Choroid plexus epithelial cell (primary cell): Measurements from ENCODE around the gene AGTRAP.

Source experiments
- DNase-seq: peaks from one replicate; pipeline ENCODE4 v3.0.0-alpha.2; 2010; ENCODE audit warnings: low read depth
- H3K4me3 ChIP-seq: 2 replicates; pipeline ENCODE4 v1.5.1; 2011; ENCODE audit warnings: low read depth, mild to moderate bottlenecking, control low read depth, low read length, moderate library complexity
- CTCF ChIP-seq: conservative IDR thresholded peaks from 2 replicates; pipeline ENCODE4 v1.5.1; 2011; ENCODE audit warnings: low read depth, mild to moderate bottlenecking, control low read depth, inconsistent platforms, low read length, moderate library complexity

Gene AGTRAP

DNA sequence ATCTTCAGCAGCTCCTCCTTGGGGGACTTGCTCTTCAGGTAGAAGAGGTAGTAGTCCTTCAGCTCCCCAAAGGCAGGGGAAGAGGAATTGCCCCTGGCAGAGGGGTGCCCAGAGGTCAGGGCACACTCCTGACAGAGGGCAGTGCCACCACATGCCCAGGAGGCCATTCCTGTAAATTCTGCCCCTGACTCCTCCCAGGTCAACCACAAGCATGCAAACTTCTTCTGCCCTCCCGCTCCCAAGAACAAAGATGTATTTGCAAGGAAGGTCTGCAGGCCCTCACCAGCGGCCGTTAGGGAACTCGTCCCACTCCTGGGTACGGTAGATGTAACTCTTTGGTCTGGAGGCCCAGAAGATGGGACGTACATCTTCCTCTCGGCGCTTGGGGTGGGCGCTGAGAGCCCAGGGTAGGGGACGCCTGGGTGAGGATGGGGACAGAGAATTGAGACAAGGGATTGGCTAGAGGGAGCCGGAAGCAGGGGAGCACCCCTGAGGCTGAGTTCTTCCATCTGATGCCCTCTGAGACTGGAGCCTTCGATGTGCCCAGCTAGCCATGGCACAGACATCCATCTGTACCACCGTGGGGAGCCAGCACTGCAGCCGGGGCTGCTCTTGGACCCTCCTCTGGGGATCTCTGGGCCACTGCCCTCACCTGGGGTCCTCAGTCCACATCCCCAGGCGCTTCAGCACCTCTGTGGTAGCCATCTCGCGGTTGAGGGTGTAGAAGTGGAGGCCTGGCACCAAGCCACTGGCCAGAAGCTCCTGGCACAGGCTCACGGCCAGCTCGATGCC lies 58.7 kb downstream of the AGTRAP start:
- TF ChIP-seq CTCF: no peak
- H3K4me3 ChIP-seq: no peak overlapping the region
- DNase-seq: no peak

GRCh38 chr1:11795238-11795890 lies 59.4 kb downstream of the AGTRAP start:
- TF ChIP-seq CTCF: no peak
- H3K4me3 ChIP-seq: no peak overlapping the region
- no peak for DNase-seq

DNA sequence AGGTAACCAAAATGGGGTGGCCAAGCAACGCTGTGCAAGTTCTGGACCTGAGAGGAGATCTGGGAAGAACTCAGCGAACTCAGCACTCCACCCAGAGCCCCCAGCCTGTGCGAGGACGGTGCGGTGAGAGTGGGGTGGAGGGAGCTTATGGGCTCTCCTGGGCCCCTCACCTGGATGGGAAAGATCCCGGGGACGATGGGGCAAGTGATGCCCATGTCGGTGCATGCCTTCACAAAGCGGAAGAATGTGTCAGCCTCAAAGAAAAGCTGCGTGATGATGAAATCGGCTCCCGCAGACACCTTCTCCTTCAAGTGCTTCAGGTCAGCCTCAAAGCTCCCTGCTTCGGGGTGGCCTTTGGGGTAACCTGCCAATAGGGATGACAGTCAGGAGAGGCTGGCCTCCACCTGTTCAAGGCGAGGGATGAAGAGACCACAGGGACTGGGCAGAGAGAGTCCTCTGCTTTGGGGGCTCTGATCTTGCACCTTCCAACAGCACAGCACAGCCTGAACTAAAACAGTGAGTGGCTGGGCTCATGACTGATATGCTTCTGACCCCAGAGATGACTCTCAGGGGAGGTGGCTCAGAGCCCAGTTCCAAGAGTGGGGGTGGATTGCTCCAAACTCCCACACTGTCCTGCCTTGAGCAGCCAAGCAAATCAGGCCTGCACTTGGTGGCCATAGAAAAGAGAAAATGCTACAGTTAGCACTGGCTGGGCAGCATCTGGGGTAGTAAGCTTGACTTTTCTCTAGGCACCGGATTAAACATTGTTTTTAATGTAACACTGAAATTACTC lies 60.3 kb downstream of the AGTRAP start:
- DNase-seq: peak; percentile 37
- no peak for TF ChIP-seq CTCF
- H3K4me3 ChIP-seq: no peak overlapping the region

GRCh38 chr1:11797525-11798216 lies 61.7 kb downstream of the AGTRAP start:
- no peak overlapping the region for H3K4me3 ChIP-seq
- TF ChIP-seq CTCF: peak; percentile 1
- peak; percentile 88 for DNase-seq

GRCh38 chr1:11799099-11799498 lies 63.2 kb downstream of the AGTRAP start:
- TF ChIP-seq CTCF: no peak
- no peak overlapping the region for H3K4me3 ChIP-seq
- no peak for DNase-seq

DNA sequence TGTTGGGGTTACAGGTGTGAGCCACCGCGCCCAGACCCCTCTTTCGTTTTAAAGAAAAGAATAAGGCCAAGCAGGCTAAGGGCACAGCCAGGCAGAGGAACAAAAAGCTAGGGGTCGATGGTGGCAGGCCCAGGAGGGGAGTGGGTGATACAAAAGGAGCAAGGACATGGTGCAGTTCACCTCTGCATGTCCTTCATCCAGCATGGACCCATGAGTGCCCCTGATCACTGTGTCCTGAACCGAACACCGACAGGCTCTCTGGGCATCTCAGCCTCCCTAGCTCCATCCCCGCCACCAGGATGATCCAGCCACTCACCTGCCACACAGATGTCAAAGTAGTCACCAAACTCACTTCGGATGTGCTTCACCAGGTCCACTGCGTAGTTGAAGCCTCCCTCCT lies 64.0 kb downstream of the AGTRAP start:
- no peak overlapping the region for H3K4me3 ChIP-seq
- TF ChIP-seq CTCF: no peak
- DNase-seq: no peak
